Neuronal stem cell (in vitro differentiated cells): ENCODE results near the gene BSND.

Experiments used
- DNase-seq: peaks from one replicate; pipeline ENCODE4 v3.0.0-alpha.2; 2013; ENCODE audit warnings: low spot score
- H2AFZ ChIP-seq: one replicate; pipeline ENCODE4 v1.6.1; 2013; ENCODE audit warnings: mild to moderate bottlenecking, low read length, inconsistent platforms
- H2AK5ac ChIP-seq: 2 replicates; pipeline ENCODE4 v1.6.1; 2013; ENCODE audit warnings: low read depth, mild to moderate bottlenecking, inconsistent platforms, low read length, moderate library complexity, mixed read lengths
- H2BK120ac ChIP-seq: 2 replicates; pipeline ENCODE4 v1.6.1; 2013; ENCODE audit warnings: low read depth, mild to moderate bottlenecking, inconsistent platforms, low read length, moderate library complexity, mixed read lengths
- H2BK12ac ChIP-seq: one replicate; pipeline ENCODE4 v1.6.1; 2013; ENCODE audit warnings: low read length, inconsistent platforms
- H2BK15ac ChIP-seq: 2 replicates; pipeline ENCODE4 v1.6.1; 2013; ENCODE audit warnings: mild to moderate bottlenecking, low read length, inconsistent platforms, mixed read lengths
- H2BK5ac ChIP-seq: one replicate; pipeline ENCODE4 v1.6.1; 2013; ENCODE audit warnings: inconsistent platforms, mild to moderate bottlenecking, low read length, moderate library complexity
- H3K14ac ChIP-seq: one replicate; pipeline ENCODE4 v1.6.1; 2013; ENCODE audit warnings: low read length, inconsistent platforms
- H3K18ac ChIP-seq: 2 replicates; pipeline ENCODE4 v1.6.1; 2013; ENCODE audit warnings: low read length, inconsistent platforms
- H3K23ac ChIP-seq: 2 replicates; pipeline ENCODE4 v1.6.1; 2013; ENCODE audit warnings: low read depth, mild to moderate bottlenecking, mixed read lengths, low read length, inconsistent platforms; ENCODE audit not compliant: poor library complexity
- H3K27ac ChIP-seq: replicated peaks from 3 replicates; pipeline ENCODE4 v1.5.1; 2013; ENCODE audit warnings: low read length, inconsistent platforms
- H3K27me3 ChIP-seq, 3 experiments: 2 replicates each; pipeline ENCODE4 v1.6.1; 2013; ENCODE audit warnings: low read length in 3 of 3, mild to moderate bottlenecking in 2 of 3, inconsistent platforms in 1 of 3, low read depth in 1 of 3, mixed read lengths in 1 of 3, moderate library complexity in 1 of 3; ENCODE audit not compliant: control insufficient read depth in 3 of 3, insufficient read depth in 3 of 3
- H3K36me3 ChIP-seq, 2 donors: replicated peaks in 1 of 2; 2 replicates each; pipeline ENCODE4 v1.6.1; 2013; ENCODE audit warnings: low read length in 2 of 2; ENCODE audit not compliant: control insufficient read depth in 2 of 2, insufficient read depth in 2 of 2
- H3K4ac ChIP-seq: 2 replicates; pipeline ENCODE4 v1.6.1; 2013; ENCODE audit warnings: inconsistent platforms, mild to moderate bottlenecking, low read length, moderate library complexity
- H3K4me1 ChIP-seq, 2 donors: 1 replicate in 1 of 2; 2 replicates in 1 of 2; pipeline ENCODE4 v1.6.1; 2013; ENCODE audit warnings: low read length in 2 of 2, low read depth in 1 of 2; ENCODE audit not compliant: control insufficient read depth in 2 of 2, insufficient read depth in 1 of 2
- H3K4me2 ChIP-seq: one replicate; pipeline ENCODE4 v1.6.1; 2013; ENCODE audit warnings: mild to moderate bottlenecking, low read length, inconsistent platforms; ENCODE audit not compliant: insufficient read depth, poor library complexity, severe bottlenecking
- H3K4me3 ChIP-seq, 2 donors: 2 replicates each; pipeline ENCODE4 v1.5.1; 2013; ENCODE audit warnings: low read length in 2 of 2, mild to moderate bottlenecking in 2 of 2, inconsistent platforms in 1 of 2, moderate library complexity in 1 of 2
- H3K79me1 ChIP-seq: one replicate; pipeline ENCODE4 v1.6.1; 2013; ENCODE audit warnings: low read depth, mild to moderate bottlenecking, inconsistent platforms, low read length, moderate library complexity
- H3K9ac ChIP-seq: one replicate; pipeline ENCODE4 v1.6.1; 2013; ENCODE audit warnings: mild to moderate bottlenecking, low read depth, low read length, inconsistent platforms; ENCODE audit not compliant: poor library complexity
- H3K9me3 ChIP-seq, 2 donors: replicated peaks in 1 of 2; 2 replicates each; pipeline versions ENCODE3 to v1.6.1; 2013; ENCODE audit warnings: low read length in 2 of 2, mild to moderate bottlenecking in 2 of 2, inconsistent platforms in 1 of 2, low read depth in 1 of 2, mixed read lengths in 1 of 2, moderate library complexity in 1 of 2; ENCODE audit not compliant: control insufficient read depth in 2 of 2, insufficient read depth in 1 of 2
- H4K8ac ChIP-seq: one replicate; pipeline ENCODE4 v1.6.1; 2013; ENCODE audit warnings: low read depth, mild to moderate bottlenecking, inconsistent platforms, low read length, moderate library complexity
- H4K91ac ChIP-seq: one replicate; pipeline ENCODE4 v1.6.1; 2013; ENCODE audit warnings: low read length, low read depth, mild to moderate bottlenecking, inconsistent platforms; ENCODE audit not compliant: poor library complexity
- WGBS, 2 donors: extraction: QIAGEN DNeasy Blood & Tissue Kit; methylation state at CpG; one replicate each; pipeline ENCODE4 v1.1.7; 2013; ENCODE audit warnings: missing lambda C conversion rate in 2 of 2, mixed read lengths in 1 of 2; ENCODE audit not compliant: insufficient read length in 2 of 2, insufficient replicate concordance in 1 of 2; ENCODE audit errors: extremely low coverage in 2 of 2; 5-methylcytosine and 5-hydroxymethylcytosine counted together

Gene BSND

DNA sequence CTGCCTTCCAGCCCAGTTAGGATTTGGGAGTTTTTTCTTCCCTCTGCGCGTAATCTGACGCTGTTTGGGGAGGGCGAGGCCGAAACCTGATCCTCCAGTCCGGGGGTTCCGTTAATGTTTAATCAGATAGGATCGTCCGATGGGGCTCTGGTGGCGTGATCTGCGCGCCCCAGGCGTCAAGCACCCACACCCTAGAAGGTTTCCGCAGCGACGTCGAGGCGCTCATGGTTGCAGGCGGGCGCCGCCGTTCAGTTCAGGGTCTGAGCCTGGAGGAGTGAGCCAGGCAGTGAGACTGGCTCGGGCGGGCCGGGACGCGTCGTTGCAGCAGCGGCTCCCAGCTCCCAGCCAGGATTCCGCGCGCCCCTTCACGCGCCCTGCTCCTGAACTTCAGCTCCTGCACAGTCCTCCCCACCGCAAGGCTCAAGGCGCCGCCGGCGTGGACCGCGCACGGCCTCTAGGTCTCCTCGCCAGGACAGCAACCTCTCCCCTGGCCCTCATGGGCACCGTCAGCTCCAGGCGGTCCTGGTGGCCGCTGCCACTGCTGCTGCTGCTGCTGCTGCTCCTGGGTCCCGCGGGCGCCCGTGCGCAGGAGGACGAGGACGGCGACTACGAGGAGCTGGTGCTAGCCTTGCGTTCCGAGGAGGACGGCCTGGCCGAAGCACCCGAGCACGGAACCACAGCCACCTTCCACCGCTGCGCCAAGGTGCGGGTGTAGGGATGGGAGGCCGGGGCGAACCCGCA, 40.8 kb downstream of the BSND start, which contains the start of gene PCSK9:
TSS of gene PCSK9 (plus strand) at position 207 of the 741 bp plus-strand sequence. CDS start at position 497, 290 bp downstream.
- WGBS, 2 donors = no CpG with 5 or more reads among the region's 67 CpGs
- Histone ChIP-seq H2BK15ac (peak within 1 kb of the TSS; percentile 72), H2BK120ac (no peak within 1 kb of the TSS), H3K27me3 (peaks cover 7 to 91% (median 29%) of the 10 kb centered on the region in 3 experiments), H3K36me3 (peaks cover 0 to under 1% of the 10 kb centered on the region in 2 donors), H3K23ac (peak within 1 kb of the TSS; percentile 95), H2AFZ (peak within 1 kb of the TSS; percentile 87), H3K9me3 (peaks cover 0 to 2% of the 10 kb centered on the region in 2 donors), H3K14ac (peak within 1 kb of the TSS; percentile 94), H3K18ac (peak within 1 kb of the TSS; percentile 98), H4K8ac (peak within 1 kb of the TSS; percentile 90), H3K4ac (no peak within 1 kb of the TSS), H3K4me2 (peak within 1 kb of the TSS; percentile 99), H2BK12ac (peak within 1 kb of the TSS; percentile 99), H3K79me1 (no peaks in the 10 kb centered on the region), H2AK5ac (peak within 1 kb of the TSS; percentile 94), H2BK5ac (peak within 1 kb of the TSS; percentile 39), H3K9ac (peak within 1 kb of the TSS; percentile 96), H3K27ac (no peak within 1 kb of the TSS), H3K4me3 (peak within 1 kb of the TSS; percentile 33 to 90), H4K91ac (no peak within 1 kb of the TSS), H3K4me1 (peaks cover 0 to 13% of the 10 kb centered on the region in 2 donors)
- DNase-seq = peak; percentile 42

DNA sequence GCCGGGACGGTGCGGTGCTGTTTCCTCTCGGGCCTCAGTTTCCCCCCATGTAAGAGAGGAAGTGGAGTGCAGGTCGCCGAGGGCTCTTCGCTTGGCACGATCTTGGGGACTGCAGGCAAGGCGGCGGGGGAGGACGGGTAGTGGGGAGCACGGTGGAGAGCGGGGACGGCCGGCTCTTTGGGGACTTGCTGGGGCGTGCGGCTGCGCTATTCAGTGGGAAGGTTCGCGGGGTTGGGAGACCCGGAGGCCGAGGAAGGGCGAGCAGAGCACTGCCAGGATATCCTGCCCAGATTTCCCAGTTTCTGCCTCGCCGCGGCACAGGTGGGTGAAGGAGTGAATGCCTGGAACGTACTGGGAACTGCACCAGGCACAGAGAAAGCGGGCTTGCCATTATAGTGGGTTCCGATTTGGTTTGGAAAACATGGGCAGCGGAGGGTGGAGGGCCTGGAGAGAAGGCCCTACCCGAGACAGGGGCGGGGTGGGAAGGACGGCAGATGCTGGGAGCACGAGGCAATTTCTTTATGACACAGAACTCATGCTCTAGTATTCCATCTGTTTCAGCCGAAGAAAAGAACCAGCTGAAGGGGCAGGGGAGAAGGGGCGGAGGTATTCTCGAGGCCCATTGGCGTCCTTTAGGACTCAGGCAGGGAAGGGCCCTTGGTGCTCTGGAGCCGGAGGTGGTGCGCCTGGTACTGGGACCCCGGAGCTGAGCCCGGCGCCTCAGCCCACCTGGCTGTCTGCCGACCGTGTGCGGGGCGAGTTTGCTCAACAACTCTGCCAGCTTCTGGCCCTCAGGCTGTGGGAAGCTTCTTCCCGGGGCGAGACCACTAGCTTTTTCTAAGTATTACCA, 41.6 kb downstream of the BSND start:
- Histone ChIP-seq H3K4me1 (peaks cover 0 to 13% of the 10 kb centered on the region in 2 donors), H3K79me1 (no peaks in the 10 kb centered on the region), H2AK5ac (peak overlapping the region; percentile 94), H3K36me3 (peaks cover 0 to 5% of the 10 kb centered on the region in 2 donors), H3K23ac (peak overlapping the region; percentile 95), H3K27me3 (peaks cover 7 to 90% (median 29%) of the 10 kb centered on the region in 3 experiments), H2BK5ac (peak overlapping the region; percentile 39), H3K27ac (no peak overlapping the region), H3K18ac (peak overlapping the region; percentile 98), H2BK12ac (peak overlapping the region; percentile 99), H3K14ac (peak overlapping the region; percentile 94), H3K9me3 (peaks cover 0 to 2% of the 10 kb centered on the region in 2 donors), H2AFZ (peak overlapping the region; percentile 87), H3K4me2 (peak overlapping the region; percentile 99), H2BK15ac (peak overlapping the region; percentile 72), H3K4ac (no peak overlapping the region), H4K91ac (no peak overlapping the region), H2BK120ac (no peak overlapping the region), H3K9ac (peak overlapping the region; percentile 96), H3K4me3 (peak overlapping the region; percentile 33 to 90), H4K8ac (no peak overlapping the region)
- no CpG with 5 or more reads among the region's 49 CpGs for WGBS, 2 donors
- no peak for DNase-seq

DNA sequence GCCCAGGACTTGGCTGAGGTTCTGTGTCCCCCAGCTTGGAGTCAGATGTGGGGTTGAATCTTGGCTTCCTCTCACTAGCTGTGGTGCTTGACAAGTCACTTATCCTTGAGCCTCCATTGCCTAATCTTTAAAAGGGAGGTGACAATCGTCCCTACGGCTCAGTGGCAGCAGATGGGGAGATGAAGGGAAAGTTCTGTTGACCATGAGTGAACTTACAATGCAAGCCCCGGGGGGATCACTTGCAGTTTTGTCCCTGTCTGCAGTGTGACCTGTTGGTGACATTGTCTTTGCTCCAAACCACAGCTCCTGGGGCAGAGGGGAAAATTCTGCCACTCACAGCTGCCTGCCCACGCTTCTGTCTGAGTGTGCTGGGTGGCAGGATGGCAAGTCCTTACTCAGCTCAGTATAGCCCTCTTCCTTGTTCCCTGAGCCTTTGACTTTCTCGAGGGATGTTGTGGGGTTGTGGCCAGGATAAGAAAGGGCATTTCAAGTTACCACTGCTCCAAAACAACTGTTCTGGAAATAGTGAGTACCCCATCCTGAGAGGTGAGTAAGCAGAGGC, 42.3 kb downstream of the BSND start:
- Histone ChIP-seq H3K18ac (no peak overlapping the region), H3K14ac (no peak overlapping the region), H3K27ac (no peak overlapping the region), H3K27me3 (peaks cover 7 to 85% (median 29%) of the 10 kb centered on the region in 3 experiments), H3K4me1 (peaks cover 0 to 13% of the 10 kb centered on the region in 2 donors), H3K9me3 (peaks cover 0 to 2% of the 10 kb centered on the region in 2 donors), H4K91ac (no peak overlapping the region), H2BK15ac (no peak overlapping the region), H2BK5ac (no peak overlapping the region), H3K36me3 (peaks cover 0 to 5% of the 10 kb centered on the region in 2 donors), H3K23ac (no peak overlapping the region), H3K4ac (no peak overlapping the region), H3K79me1 (no peaks in the 10 kb centered on the region), H4K8ac (no peak overlapping the region), H2AFZ (no peak overlapping the region), H3K9ac (no peak overlapping the region), H3K4me3 (peak overlapping the region in 1 of 2 donors; percentile 90), H2BK120ac (no peak overlapping the region), H2BK12ac (no peak overlapping the region), H3K4me2 (peak overlapping the region; percentile 99), H2AK5ac (no peak overlapping the region)
- no peak for DNase-seq
- WGBS, 2 donors = no CpG with 5 or more reads among the region's 5 CpGs
